ENCODE data around the gene CCSER1. TPM values are rescaled to one million over a fixed set of nuclear protein-coding genes. Genes with fewer than 3 reads are reported as not detected.

The CCSER1 gene
- polyA plus RNA-seq, 3 donors: 16.8 to 22.5 (median 18.8) TPM

- no peak for DNase-seq
Observed at GRCh38 chr4:90951037-90951436, 823.8 kb downstream of the CCSER1 start.

- DNase-seq: no peak
Observed at GRCh38 chr4:90958256-90958895, 831.2 kb downstream of the CCSER1 start.

- no peak for DNase-seq
Observed at GRCh38 chr4:90960433-90960832, 833.2 kb downstream of the CCSER1 start.

- DNase-seq: no peak
Observed at GRCh38 chr4:90960840-90961239, 833.6 kb downstream of the CCSER1 start.

GRCh38 chr4:90970021-90970420 lies 842.8 kb downstream of the CCSER1 start:
- DNase-seq: no peak

- DNase-seq: no peak
Observed at GRCh38 chr4:90977726-90978125, 850.5 kb downstream of the CCSER1 start.

GRCh38 chr4:90979556-90979955 lies 852.4 kb downstream of the CCSER1 start:
- peak; percentile 69 for DNase-seq

- no peak for DNase-seq
Observed at GRCh38 chr4:90982813-90983212, 855.6 kb downstream of the CCSER1 start.

- DNase-seq: no peak
Observed at GRCh38 chr4:90990284-90990683, 863.1 kb downstream of the CCSER1 start.

GRCh38 chr4:90992213-90992612 lies 865.0 kb downstream of the CCSER1 start:
- DNase-seq: no peak

- no peak for DNase-seq
Observed at GRCh38 chr4:90994851-90995574, 867.8 kb downstream of the CCSER1 start.

GRCh38 chr4:90995996-90996395 lies 868.8 kb downstream of the CCSER1 start:
- no peak for DNase-seq

- DNase-seq: no peak
Observed at GRCh38 chr4:90996813-90997212, 869.6 kb downstream of the CCSER1 start.

GRCh38 chr4:91015861-91016260 lies 888.7 kb downstream of the CCSER1 start:
- peak; percentile 20 for DNase-seq

- DNase-seq: no peak
Observed at GRCh38 chr4:91019513-91019912, 892.3 kb downstream of the CCSER1 start.

GRCh38 chr4:91025241-91026148 lies 898.3 kb downstream of the CCSER1 start:
- no peak for DNase-seq

GRCh38 chr4:91028228-91028627 lies 901.0 kb downstream of the CCSER1 start:
- no peak for DNase-seq

- DNase-seq: no peak
Observed at GRCh38 chr4:91031761-91032160, 904.6 kb downstream of the CCSER1 start.

GRCh38 chr4:91032725-91033445 lies 905.7 kb downstream of the CCSER1 start:
- DNase-seq: no peak

- DNase-seq: no peak
Observed at GRCh38 chr4:91035276-91035675, 908.1 kb downstream of the CCSER1 start.

GRCh38 chr4:91037951-91038350 lies 910.8 kb downstream of the CCSER1 start:
- DNase-seq: no peak

- DNase-seq: no peak
Observed at GRCh38 chr4:91057871-91058270, 930.7 kb downstream of the CCSER1 start.
